Ammon's horn (tissue), 1 donor: ENCODE measurements around the gene PAPOLG.
"Not testable (repeated sequence)": the region's sequence is repeated elsewhere in the genome, so short reads cannot be mapped to it uniquely, and the experiment has no call there.

ENCODE experiments used
- DNase-seq: peaks from one replicate; pipeline ENCODE4 v3.0.0-alpha.2; 2016; ENCODE audit warnings: low spot score

Gene PAPOLG

GRCh38 chr2:60823694-60824305, 67.7 kb downstream of the PAPOLG start:
- DNase-seq, result no peak

- no peak for DNase-seq
Observed at GRCh38 chr2:60825666-60826065, 69.6 kb downstream of the PAPOLG start.

- DNase-seq, result peak; percentile 9
Observed at GRCh38 chr2:60826111-60826510, 70.0 kb downstream of the PAPOLG start.

GRCh38 chr2:60826860-60827259, 70.8 kb downstream of the PAPOLG start:
- not testable (repeated sequence) for DNase-seq

GRCh38 chr2:60827369-60827768, 71.3 kb downstream of the PAPOLG start:
- no peak for DNase-seq

- DNase-seq, result no peak
Observed at GRCh38 chr2:60830991-60831390, 74.9 kb downstream of the PAPOLG start.

DNA sequence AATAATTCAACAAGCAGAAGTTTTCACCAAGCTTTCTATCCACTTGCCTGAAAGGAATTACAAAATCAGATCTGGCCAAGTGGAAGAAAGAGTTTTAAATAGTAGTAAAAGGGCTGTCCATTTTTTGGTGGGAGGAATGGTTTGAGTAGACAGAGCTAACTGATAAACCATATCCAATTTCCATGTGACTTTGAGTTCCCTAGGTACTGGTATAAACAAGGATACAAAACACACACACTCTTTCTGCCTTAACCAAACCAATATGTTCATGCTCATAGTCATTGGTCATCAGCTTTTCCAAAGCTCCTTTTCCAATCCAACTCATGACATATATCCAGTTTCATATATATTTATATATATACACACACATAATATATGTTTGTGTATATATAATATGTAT, 75.9 kb downstream of the PAPOLG start:
- DNase-seq, result no peak

GRCh38 chr2:60832621-60833020, 76.6 kb downstream of the PAPOLG start:
- no peak for DNase-seq

DNA sequence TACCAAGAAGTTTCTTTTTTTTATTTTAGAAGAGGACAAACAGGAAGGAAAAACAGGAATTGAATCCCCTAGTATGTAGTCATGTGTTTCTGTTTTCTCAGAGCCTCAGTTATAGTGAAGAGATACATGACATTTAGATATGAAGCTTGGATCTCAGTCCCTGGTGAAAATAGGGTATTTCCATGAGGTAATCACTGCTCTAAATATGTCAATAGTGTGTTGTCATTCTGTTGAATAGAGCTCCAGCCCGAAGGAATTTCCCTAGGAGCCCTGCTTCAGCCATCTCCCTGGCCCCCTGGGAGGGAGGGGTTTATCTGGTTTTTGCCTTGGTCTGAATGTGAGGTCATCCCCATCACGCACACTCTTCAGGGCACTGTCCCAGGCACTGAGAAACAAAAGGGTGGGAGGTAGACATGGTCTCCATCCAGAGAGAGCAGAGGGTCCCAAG, 78.2 kb downstream of the PAPOLG start:
- DNase-seq, result no peak

DNA sequence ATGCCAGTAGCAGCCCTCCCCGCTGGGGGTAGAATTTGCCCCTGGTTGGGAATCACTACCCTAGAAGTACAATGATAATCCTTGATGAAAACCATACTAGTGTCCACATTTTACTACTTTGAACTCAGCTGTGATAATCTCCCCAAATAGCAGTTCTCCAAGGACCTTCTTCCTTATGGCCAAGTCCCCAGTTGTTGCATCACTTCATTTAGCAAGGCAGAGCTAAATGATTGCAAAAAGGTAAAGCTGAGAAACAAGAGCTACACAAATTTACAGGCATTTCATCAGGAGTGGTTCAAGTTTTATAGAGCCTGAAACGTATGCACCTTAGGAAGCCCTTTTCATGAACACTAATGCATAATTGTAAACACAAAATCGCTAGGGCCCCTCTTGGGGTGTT, 80.4 kb downstream of the PAPOLG start:
- DNase-seq, result no peak

- DNase-seq, result no peak
Observed at GRCh38 chr2:60837123-60837522, 81.1 kb downstream of the PAPOLG start.

GRCh38 chr2:60838481-60838880, 82.4 kb downstream of the PAPOLG start:
- DNase-seq, result no peak

DNA sequence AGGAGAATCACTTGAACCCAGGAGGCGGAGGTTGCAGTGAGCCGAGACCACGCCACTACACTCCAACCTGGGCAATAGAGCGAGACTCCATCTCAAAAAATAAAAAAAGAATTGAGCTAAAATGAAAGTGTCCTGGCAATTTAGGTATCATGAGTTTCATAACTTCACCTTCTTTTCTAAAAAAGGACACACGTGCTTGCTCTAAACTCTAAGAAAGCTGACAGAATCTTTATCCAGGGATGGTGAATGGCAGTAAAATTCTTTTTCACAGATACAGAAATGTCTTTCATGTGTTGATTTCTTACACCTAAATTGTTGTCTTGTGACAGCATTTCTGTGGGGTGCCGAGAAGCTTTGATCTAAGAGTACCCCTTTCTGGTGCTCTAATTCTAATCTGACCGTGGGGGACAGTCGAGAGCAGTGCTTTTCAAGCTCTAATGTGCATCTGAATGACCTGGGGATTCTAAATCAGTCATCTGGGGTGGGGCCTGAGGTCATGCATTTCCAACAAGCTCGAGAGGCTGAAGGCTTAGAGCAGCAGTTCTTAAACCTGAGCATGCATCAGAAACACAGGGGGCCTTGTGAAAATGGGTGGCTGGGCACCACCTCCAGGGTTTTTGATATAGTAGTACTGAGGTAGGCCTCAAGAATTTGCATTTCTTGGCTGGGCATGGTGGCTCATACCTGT, 83.2 kb downstream of the PAPOLG start:
- no peak for DNase-seq

DNA sequence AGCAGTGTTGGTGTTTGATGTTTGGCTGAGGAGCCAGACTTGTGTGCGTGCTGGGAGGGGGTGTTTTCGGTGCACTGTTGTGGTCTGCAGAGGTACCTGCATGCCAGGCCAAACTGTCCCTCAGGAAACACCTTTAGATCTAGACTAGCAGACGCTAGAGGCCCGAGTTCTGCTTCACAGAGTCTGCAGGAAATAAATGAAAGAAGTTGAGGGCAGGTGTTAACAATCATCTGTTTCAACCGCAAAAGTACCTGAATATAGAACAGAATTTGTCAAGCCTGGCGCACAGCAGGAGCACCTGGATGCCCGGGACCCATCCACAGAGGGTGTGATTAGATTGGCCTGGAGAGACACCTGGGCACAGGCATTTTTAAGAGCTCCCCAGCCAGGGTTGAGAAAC, 84.8 kb downstream of the PAPOLG start:
- no peak for DNase-seq

DNA sequence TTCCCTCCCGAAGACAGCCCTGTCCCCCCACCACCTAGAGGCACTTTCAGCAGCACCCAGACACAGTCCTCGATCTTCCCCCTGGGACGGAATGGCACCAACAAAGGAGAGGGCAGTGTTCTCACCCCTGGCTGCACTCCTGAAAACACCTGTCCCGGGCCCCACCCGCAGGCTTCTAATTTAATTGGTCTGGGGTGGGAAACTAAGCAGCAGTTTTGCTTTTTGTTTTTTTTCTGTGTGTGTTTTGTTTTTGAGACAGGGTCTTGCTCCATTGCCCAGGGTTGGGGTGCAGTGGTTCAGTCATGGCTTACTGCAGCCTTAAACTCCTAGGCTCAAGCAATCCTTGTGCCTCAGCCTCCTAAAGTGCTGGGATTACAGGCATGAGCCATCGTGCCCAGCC, 86.9 kb downstream of the PAPOLG start:
- DNase-seq, result no peak

- DNase-seq, result no peak
Observed at GRCh38 chr2:60844105-60844504, 88.0 kb downstream of the PAPOLG start.

GRCh38 chr2:60847854-60848253, 91.8 kb downstream of the PAPOLG start:
- DNase-seq, result no peak
